ENCODE measurements around the gene FITM1.

- peak in 1 of 2 donors; percentile 4 for TF ChIP-seq POLR2A (IDR thresholded peaks at IDR 0.05)
- TF ChIP-seq CTCF (IDR thresholded peaks at IDR 0.05), result no peak
- no peak for TF ChIP-seq EP300 (IDR thresholded peaks at IDR 0.05)
These were observed 14.9 kb upstream of the FITM1 start for GRCh38 chr14:24115422-24116127.
